Activated CD8-positive, alpha-beta memory T cell treated with anti-CD3 and anti-CD28 coated beads, Interleukin-2, amount 50 U/mL, for 1 hour (primary cell): ENCODE results near the gene KCNAB2.

ENCODE experiments used
- DNase-seq: peaks from one replicate; pipeline ENCODE4 v3.0.0-alpha.2; 2020; ENCODE audit errors: extremely low read depth

The KCNAB2 gene

GRCh38 chr1:6097117-6097595 lies 51.5 kb downstream of the KCNAB2 start:
- DNase-seq: no peak

- no peak for DNase-seq
Measured at GRCh38 chr1:6097824-6098223, 52.1 kb downstream of the KCNAB2 start.

GRCh38 chr1:6098303-6099215 lies 52.9 kb downstream of the KCNAB2 start:
- no peak for DNase-seq

GRCh38 chr1:6099297-6099696 lies 53.6 kb downstream of the KCNAB2 start:
- DNase-seq: no peak

GRCh38 chr1:6099787-6100765 lies 54.4 kb downstream of the KCNAB2 start:
- DNase-seq: no peak

GRCh38 chr1:6100861-6101783 lies 55.4 kb downstream of the KCNAB2 start:
- DNase-seq: no peak

GRCh38 chr1:6101826-6102531 lies 56.3 kb downstream of the KCNAB2 start:
- DNase-seq: no peak

GRCh38 chr1:6102532-6102845 lies 56.8 kb downstream of the KCNAB2 start:
- no peak for DNase-seq

GRCh38 chr1:6103111-6103853 lies 57.6 kb downstream of the KCNAB2 start:
- DNase-seq: no peak

- no peak for DNase-seq
Measured at GRCh38 chr1:6103854-6104530, 58.3 kb downstream of the KCNAB2 start.

GRCh38 chr1:6104631-6105030 lies 58.9 kb downstream of the KCNAB2 start:
- DNase-seq: no peak

GRCh38 chr1:6105218-6105679 lies 59.6 kb downstream of the KCNAB2 start:
- DNase-seq: no peak

- no peak for DNase-seq
Measured at GRCh38 chr1:6105763-6106162, 60.1 kb downstream of the KCNAB2 start.

- no peak for DNase-seq
Measured at GRCh38 chr1:6106321-6106731, 60.6 kb downstream of the KCNAB2 start.

- DNase-seq: no peak
Measured at GRCh38 chr1:6106977-6107376, 61.3 kb downstream of the KCNAB2 start.

- DNase-seq: no peak
Measured at GRCh38 chr1:6107409-6108356, 62.0 kb downstream of the KCNAB2 start.

- DNase-seq: no peak
Measured at GRCh38 chr1:6108476-6108875, 62.8 kb downstream of the KCNAB2 start.

- no peak for DNase-seq
Measured at GRCh38 chr1:6108937-6109614, 63.4 kb downstream of the KCNAB2 start.
